ENCODE data around the gene PRSS8.
"Not testable (repeated sequence)": the region's sequence is repeated elsewhere in the genome, so short reads cannot be mapped to it uniquely, and the experiment has no call there.

Gene PRSS8

GRCh38 chr16:31136822-31137499 lies 1.4 kb upstream of the PRSS8 start:
- H3K36me3 Mint-ChIP-seq (ENCODE audit: low read depth); H3K9me3 Mint-ChIP-seq; H3K4me3 Mint-ChIP-seq; H3K4me1 Mint-ChIP-seq (ENCODE audit: low read depth); H3K27ac Mint-ChIP-seq; H3K27me3 Mint-ChIP-seq: not testable (repeated sequence)

- Mint-ChIP-seq H3K36me3 (ENCODE audit: low read depth) (peaks cover 9% of the 10 kb centered on the region), H3K4me1 (ENCODE audit: low read depth) (peaks cover 4% of the 10 kb centered on the region), H3K27me3 (no peaks in the 10 kb centered on the region), H3K9me3 (no peaks in the 10 kb centered on the region), H3K4me3 (no peak overlapping the region), H3K27ac (no peak overlapping the region)
These were observed 748 bp upstream of the PRSS8 start for GRCh38 chr16:31136287-31136662.

- no peak overlapping the region for H3K27ac Mint-ChIP-seq
- no peaks in the 10 kb centered on the region for H3K9me3 Mint-ChIP-seq
- no peaks in the 10 kb centered on the region for H3K27me3 Mint-ChIP-seq
- H3K4me1 Mint-ChIP-seq (ENCODE audit: low read depth): no peaks in the 10 kb centered on the region
- H3K4me3 Mint-ChIP-seq: no peak overlapping the region
- peaks cover 13% of the 10 kb centered on the region for H3K36me3 Mint-ChIP-seq (ENCODE audit: low read depth)
These were observed 647 bp downstream of the PRSS8 start for GRCh38 chr16:31134625-31135534.

- H3K4me3 Mint-ChIP-seq: no peak overlapping the region
- H3K9me3 Mint-ChIP-seq: no peaks in the 10 kb centered on the region
These were observed 1.4 kb downstream of the PRSS8 start for GRCh38 chr16:31134091-31134571.

GRCh38 chr16:31133046-31133501 lies 2.5 kb downstream of the PRSS8 start:
- H3K27me3 Mint-ChIP-seq: no peaks in the 10 kb centered on the region
- H3K4me3 Mint-ChIP-seq: no peak overlapping the region
- H3K27ac Mint-ChIP-seq: no peak overlapping the region
- no peaks in the 10 kb centered on the region for H3K9me3 Mint-ChIP-seq
- no peaks in the 10 kb centered on the region for H3K4me1 Mint-ChIP-seq (ENCODE audit: low read depth)
- peaks cover 18% of the 10 kb centered on the region for H3K36me3 Mint-ChIP-seq (ENCODE audit: low read depth)

More at GRCh38 chr16:31134091-31134571, 1.4 kb downstream of the PRSS8 start:
- no peak overlapping the region for H3K27ac Mint-ChIP-seq
- H3K27me3 Mint-ChIP-seq: no peaks in the 10 kb centered on the region
- H3K36me3 Mint-ChIP-seq (ENCODE audit: low read depth): peaks cover 14% of the 10 kb centered on the region
- H3K4me1 Mint-ChIP-seq (ENCODE audit: low read depth): no peaks in the 10 kb centered on the region

GRCh38 chr16:31132303-31132979 lies 3.1 kb downstream of the PRSS8 start:
- Mint-ChIP-seq H3K9me3 (no peaks in the 10 kb centered on the region), H3K4me3 (no peak overlapping the region), H3K27me3 (no peaks in the 10 kb centered on the region), H3K4me1 (ENCODE audit: low read depth) (no peaks in the 10 kb centered on the region), H3K27ac (no peak overlapping the region), H3K36me3 (ENCODE audit: low read depth) (peaks cover 23% of the 10 kb centered on the region)

- H3K27ac Mint-ChIP-seq: no peak overlapping the region
- no peaks in the 10 kb centered on the region for H3K4me1 Mint-ChIP-seq (ENCODE audit: low read depth)
- H3K36me3 Mint-ChIP-seq (ENCODE audit: low read depth): peaks cover 23% of the 10 kb centered on the region
- no peak overlapping the region for H3K4me3 Mint-ChIP-seq
- no peaks in the 10 kb centered on the region for H3K9me3 Mint-ChIP-seq
- no peaks in the 10 kb centered on the region for H3K27me3 Mint-ChIP-seq
These were observed 3.7 kb downstream of the PRSS8 start for GRCh38 chr16:31131841-31132271.

GRCh38 chr16:31131416-31131815 lies 4.1 kb downstream of the PRSS8 start:
- H3K27ac Mint-ChIP-seq: no peak overlapping the region
- no peaks in the 10 kb centered on the region for H3K4me1 Mint-ChIP-seq (ENCODE audit: low read depth)
- no peaks in the 10 kb centered on the region for H3K9me3 Mint-ChIP-seq
- H3K36me3 Mint-ChIP-seq (ENCODE audit: low read depth): peaks cover 24% of the 10 kb centered on the region
- H3K27me3 Mint-ChIP-seq: no peaks in the 10 kb centered on the region
- no peak overlapping the region for H3K4me3 Mint-ChIP-seq

- no peaks in the 10 kb centered on the region for H3K4me1 Mint-ChIP-seq (ENCODE audit: low read depth)
- peaks cover 27% of the 10 kb centered on the region for H3K36me3 Mint-ChIP-seq (ENCODE audit: low read depth)
- H3K27ac Mint-ChIP-seq: no peak overlapping the region
- no peak overlapping the region for H3K4me3 Mint-ChIP-seq
- H3K9me3 Mint-ChIP-seq: no peaks in the 10 kb centered on the region
- H3K27me3 Mint-ChIP-seq: no peaks in the 10 kb centered on the region
These were observed 4.6 kb downstream of the PRSS8 start for GRCh38 chr16:31130899-31131298.

- no peaks in the 10 kb centered on the region for H3K9me3 Mint-ChIP-seq
- H3K27ac Mint-ChIP-seq: no peak overlapping the region
- no peaks in the 10 kb centered on the region for H3K27me3 Mint-ChIP-seq
- H3K4me3 Mint-ChIP-seq: no peak overlapping the region
- peaks cover 27% of the 10 kb centered on the region for H3K36me3 Mint-ChIP-seq (ENCODE audit: low read depth)
- no peaks in the 10 kb centered on the region for H3K4me1 Mint-ChIP-seq (ENCODE audit: low read depth)
These were observed 5.1 kb downstream of the PRSS8 start for GRCh38 chr16:31130336-31130891.

- Mint-ChIP-seq H3K9me3 (no peaks in the 10 kb centered on the region), H3K4me1 (ENCODE audit: low read depth) (no peaks in the 10 kb centered on the region), H3K4me3 (no peak overlapping the region), H3K27me3 (no peaks in the 10 kb centered on the region), H3K27ac (no peak overlapping the region), H3K36me3 (ENCODE audit: low read depth) (peaks cover 27% of the 10 kb centered on the region)
These were observed 5.8 kb downstream of the PRSS8 start for GRCh38 chr16:31129568-31130335.

- no peaks in the 10 kb centered on the region for H3K27me3 Mint-ChIP-seq
These were observed 6.6 kb downstream of the PRSS8 start for GRCh38 chr16:31128711-31129567.

GRCh38 chr16:31127182-31127581 lies 8.3 kb downstream of the PRSS8 start:
- no peaks in the 10 kb centered on the region for H3K4me1 Mint-ChIP-seq (ENCODE audit: low read depth)
- H3K36me3 Mint-ChIP-seq (ENCODE audit: low read depth): peaks cover 29% of the 10 kb centered on the region
- no peak overlapping the region for H3K27ac Mint-ChIP-seq
- H3K4me3 Mint-ChIP-seq: no peak overlapping the region
- H3K27me3 Mint-ChIP-seq: no peaks in the 10 kb centered on the region
- no peaks in the 10 kb centered on the region for H3K9me3 Mint-ChIP-seq

More at GRCh38 chr16:31128711-31129567, 6.6 kb downstream of the PRSS8 start:
- no peaks in the 10 kb centered on the region for H3K4me1 Mint-ChIP-seq (ENCODE audit: low read depth)
- H3K36me3 Mint-ChIP-seq (ENCODE audit: low read depth): peaks cover 30% of the 10 kb centered on the region
- no peak overlapping the region for H3K4me3 Mint-ChIP-seq
- H3K27ac Mint-ChIP-seq: peak overlapping the region; percentile 41
- no peaks in the 10 kb centered on the region for H3K9me3 Mint-ChIP-seq

Measured in stimulated activated naive CD8-positive, alpha-beta T cell treated with anti-CD3 and anti-CD28 coated beads, Interleukin-15, Interleukin-2, amounts not matched to agents 100 ng/mL and 50 ng/mL, for 24 hours (primary cell).